Omental fat pad (tissue), 4 donors: Measurements from ENCODE around the gene PRKAA2. TPM values are rescaled to one million over a fixed set of nuclear protein-coding genes. Genes with fewer than 3 reads are reported as not detected.

Experiments
- ATAC-seq: fragments of 150-250 bp; one replicate; pipeline ENCODE4 v1.9.1; 2016; ENCODE audit warnings: mild to moderate bottlenecking, moderate library complexity; ENCODE audit not compliant: low FRiP score
- DNase-seq: peaks from one replicate; pipeline ENCODE4 v3.0.0-alpha.2; 2019; ENCODE audit warnings: low spot score
- total RNA-seq, 4 donors: library from RNA; depleted of rRNA; stranded (reverse); fragments of >200 nt; gene quantifications; one replicate each; pipeline ENCODE4 v1.1.0, GENCODE V29; 2016
- TF ChIP-seq, protein P1 (sequence below), 3 donors: fragments of 450-650 bp; IDR thresholded peaks; one replicate each; pipeline ENCODE4 v1.5.1; 2016 to 2017; ENCODE audit warnings: antibody characterized with exemption in 3 of 3, mild to moderate bottlenecking in 3 of 3, moderate library complexity in 2 of 3

Gene PRKAA2
- total RNA-seq, 4 donors from 2014 or later = 0.96 to 3.0 (median 1.9) TPM

DNA sequence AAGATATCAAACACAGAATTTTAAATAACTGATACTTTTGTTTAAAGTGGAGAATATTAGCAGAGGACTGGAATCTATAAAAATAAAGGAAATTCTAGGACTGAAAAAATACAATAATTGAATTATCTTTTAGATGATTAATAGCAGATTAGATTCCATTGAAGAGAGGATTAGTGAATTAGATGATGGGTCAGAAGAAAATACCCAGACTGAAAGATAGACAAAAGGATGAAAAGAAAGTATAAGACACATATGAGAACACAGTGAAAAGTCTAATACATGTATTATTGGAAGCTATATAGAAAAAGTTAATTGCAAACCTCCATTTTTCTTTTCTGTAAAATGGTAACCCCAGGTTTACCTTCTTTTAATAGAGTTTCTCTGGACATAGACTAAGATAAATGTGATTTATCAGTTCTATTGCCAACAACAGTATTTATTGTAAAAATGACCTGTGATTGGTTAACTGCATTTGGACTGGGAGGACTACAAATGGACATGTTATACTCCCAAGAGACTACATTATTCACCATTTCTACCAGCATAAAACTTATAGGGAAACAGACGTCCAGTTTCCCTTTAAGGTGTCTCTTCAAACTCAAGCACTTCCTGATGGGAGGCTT, 11.0 kb downstream of the PRKAA2 start:
- no peak for ATAC-seq
- no peak for DNase-seq
- TF ChIP-seq, protein P1, sequence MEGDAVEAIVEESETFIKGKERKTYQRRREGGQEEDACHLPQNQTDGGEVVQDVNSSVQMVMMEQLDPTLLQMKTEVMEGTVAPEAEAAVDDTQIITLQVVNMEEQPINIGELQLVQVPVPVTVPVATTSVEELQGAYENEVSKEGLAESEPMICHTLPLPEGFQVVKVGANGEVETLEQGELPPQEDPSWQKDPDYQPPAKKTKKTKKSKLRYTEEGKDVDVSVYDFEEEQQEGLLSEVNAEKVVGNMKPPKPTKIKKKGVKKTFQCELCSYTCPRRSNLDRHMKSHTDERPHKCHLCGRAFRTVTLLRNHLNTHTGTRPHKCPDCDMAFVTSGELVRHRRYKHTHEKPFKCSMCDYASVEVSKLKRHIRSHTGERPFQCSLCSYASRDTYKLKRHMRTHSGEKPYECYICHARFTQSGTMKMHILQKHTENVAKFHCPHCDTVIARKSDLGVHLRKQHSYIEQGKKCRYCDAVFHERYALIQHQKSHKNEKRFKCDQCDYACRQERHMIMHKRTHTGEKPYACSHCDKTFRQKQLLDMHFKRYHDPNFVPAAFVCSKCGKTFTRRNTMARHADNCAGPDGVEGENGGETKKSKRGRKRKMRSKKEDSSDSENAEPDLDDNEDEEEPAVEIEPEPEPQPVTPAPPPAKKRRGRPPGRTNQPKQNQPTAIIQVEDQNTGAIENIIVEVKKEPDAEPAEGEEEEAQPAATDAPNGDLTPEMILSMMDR (IDR thresholded peaks at IDR 0.05) = no peak

DNA sequence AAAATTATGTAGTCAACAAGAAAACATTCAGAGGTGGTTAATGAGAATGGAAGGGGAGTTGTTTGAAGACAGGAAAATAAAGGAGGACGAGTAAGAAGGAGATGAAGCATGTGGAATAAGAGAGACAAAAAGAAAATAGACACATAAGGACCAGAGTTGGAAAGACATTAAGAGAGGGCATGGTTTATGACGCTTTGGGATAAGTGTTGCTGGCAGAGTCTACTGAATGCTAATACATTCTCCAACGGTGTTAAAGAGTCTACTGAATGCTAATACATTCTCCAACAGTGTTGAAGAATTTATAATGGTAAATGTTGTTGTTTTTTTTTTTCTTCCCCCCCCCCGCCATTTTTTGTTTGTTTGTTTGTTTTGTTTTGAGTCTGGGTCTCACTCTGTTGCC, 13.1 kb downstream of the PRKAA2 start:
- ATAC-seq = no peak

DNA sequence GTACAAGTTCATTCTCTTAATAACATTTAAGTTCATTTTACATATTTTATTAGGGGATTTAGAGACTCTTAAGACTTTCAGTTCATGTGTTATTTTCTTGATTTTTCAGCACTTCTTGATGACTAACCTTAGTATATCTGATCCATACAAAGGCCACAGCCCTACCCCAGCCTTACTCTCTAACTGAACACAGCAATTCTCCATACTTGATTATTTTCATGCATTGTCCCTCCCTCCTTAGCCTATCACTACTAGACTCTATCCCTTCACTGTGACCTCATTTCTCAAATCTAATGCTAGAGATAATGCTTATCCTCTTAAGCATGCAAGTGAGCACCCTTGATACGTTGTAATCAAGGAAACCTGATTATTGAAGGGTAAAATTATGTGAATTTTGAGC, 15.2 kb downstream of the PRKAA2 start:
- TF ChIP-seq, protein P1 (IDR thresholded peaks at IDR 0.05) = no peak
- no peak for DNase-seq
- ATAC-seq = no peak

More for the DNA sequence above, 13.1 kb downstream of the PRKAA2 start:
- no peak for DNase-seq
- TF ChIP-seq, protein P1 (IDR thresholded peaks at IDR 0.05) = no peak

DNA sequence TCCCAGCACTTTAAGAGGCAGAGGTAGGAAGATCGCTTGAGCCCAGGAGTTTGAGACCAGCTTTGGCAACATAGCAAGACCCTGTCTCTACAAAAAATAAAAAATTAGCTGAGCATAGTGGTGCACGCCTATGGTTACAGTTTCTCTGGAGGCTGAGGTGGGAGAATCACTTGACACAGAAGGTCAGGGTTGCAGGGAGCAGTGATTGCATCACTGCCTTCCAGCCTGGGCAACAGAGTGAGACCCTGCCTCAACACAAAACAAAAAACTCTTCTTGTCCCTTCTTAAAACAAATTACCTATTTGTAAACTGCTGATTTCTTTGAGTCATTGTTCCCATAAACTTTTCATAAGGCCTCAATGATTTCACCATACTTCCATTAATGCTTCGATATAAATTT, 18.7 kb downstream of the PRKAA2 start:
- TF ChIP-seq, protein P1 (IDR thresholded peaks at IDR 0.05) = no peak
- no peak for ATAC-seq
- no peak for DNase-seq

DNA sequence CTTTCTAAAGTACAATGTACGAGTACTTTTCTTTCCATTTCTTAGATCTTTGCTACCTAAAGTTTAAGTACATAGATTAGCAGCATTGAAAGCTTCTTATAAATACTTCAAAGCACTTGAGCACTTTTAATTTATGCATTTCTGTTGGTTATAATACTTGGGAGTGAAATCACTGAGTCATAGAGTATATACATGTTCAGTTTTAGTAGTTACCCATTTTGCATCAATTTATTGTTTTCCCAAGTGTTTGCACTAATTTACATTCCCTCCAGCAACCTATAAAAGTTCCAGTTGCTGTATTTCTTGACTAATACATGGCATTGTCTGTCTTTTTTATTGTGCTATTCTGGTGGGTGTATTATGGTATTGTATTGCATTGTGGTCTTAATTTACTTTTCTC, 20.3 kb downstream of the PRKAA2 start:
- ATAC-seq (no peak), DNase-seq (no peak)
- TF ChIP-seq, protein P1 (IDR thresholded peaks at IDR 0.05) = no peak

DNA sequence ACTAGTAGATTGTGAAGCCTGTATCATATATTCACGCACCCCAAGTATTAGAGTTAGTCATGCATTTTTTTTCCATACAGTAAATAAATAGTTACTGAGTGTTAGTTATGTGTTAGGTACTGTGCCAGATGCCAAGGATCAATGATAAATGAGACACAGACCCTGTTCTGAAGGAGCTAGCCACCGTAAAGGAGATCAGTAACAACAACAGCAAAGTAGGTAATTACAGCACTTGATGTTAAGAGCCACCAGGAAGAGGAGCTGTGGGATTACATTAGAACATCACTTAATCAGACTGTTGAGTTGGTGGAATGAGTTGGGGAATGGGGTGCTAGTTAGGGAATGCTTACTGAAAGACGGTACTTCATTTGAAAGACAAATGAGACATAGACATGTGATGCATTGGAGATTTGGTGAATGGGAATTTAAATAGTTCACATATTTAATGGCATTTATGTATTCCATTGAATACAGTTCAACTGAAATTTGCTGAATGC, 21.0 kb downstream of the PRKAA2 start:
- TF ChIP-seq, protein P1 (IDR thresholded peaks at IDR 0.05) = no peak
- no peak for ATAC-seq
- DNase-seq = no peak

DNA sequence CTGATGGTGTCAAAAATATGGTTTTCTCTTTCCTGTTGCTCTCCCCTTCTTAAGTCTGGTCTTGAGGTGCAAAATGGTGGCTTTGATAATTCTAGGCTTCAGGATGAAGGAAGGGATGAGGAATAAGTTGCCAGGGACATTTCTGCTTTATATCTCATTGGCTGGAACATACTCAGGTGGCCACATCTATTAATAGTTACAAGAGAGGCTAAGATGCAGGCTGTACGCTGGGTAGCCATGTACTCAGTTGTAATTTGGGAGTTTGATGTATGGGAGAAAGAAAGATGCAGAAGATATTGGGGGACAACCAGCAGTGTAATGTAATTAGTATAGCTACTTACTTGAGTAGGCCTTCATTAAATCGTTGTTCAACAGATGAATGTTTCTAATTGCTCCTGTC, 25.2 kb downstream of the PRKAA2 start:
- ATAC-seq = no peak
- TF ChIP-seq, protein P1 (IDR thresholded peaks at IDR 0.05) = no peak
- DNase-seq = no peak
